ENCODE measurements around the gene DENND6B. TPM values are rescaled to one million over a fixed set of nuclear protein-coding genes. Genes with fewer than 3 reads are reported as not detected.

The DENND6B gene
- total RNA-seq, 1 experiment from 2014 or later: 11.0 TPM

- DNase-seq (ENCODE audit: low read depth, low spot score): no peak
- ATAC-seq: peak; percentile 87
- Histone ChIP-seq H4K20me1 (ENCODE audit: insufficient read depth) (no peaks in the 10 kb centered on the region), H3K9me2 (ENCODE audit: insufficient read depth) (no peaks in the 10 kb centered on the region), H3K27me3 (ENCODE audit: insufficient read depth, low read length) (no peaks in the 10 kb centered on the region), H3K9ac (ENCODE audit: low read length) (no peak overlapping the region), H3K79me2 (ENCODE audit: insufficient read depth, low read length) (no peaks in the 10 kb centered on the region), H2AFZ (ENCODE audit: low read depth, low read length, poor library complexity, severe bottlenecking) (no peak overlapping the region), H3K9me3 (ENCODE audit: control insufficient read depth in 1 of 2, insufficient read depth in 1 of 2, low read depth in 1 of 2, low read length in 2 of 2) (no peaks in the 10 kb centered on the region), H3K27ac (ENCODE audit: low read depth, low read length) (no peak overlapping the region; the same call in 1 of the 2 replicates), H3K4me1 (ENCODE audit: control insufficient read depth in 1 of 2, insufficient read depth in 2 of 2, low read length in 2 of 2) (peaks cover 0 to 14% of the 10 kb centered on the region in 2 experiments; a peak in 2 of 4 replicates), H3K4me2 (ENCODE audit: low read length) (peak overlapping the region; percentile 33), H3K36me3 (ENCODE audit: control insufficient read depth in 1 of 2, insufficient read depth in 2 of 2, low read length in 2 of 2) (no peaks in the 10 kb centered on the region), H3K4me3 (replicated peaks in 1 of 2; ENCODE audit: low read depth in 1 of 2, low read length in 2 of 2) (no peak overlapping the region)
- CTCF ChIA-PET: no interaction called here
- intact Hi-C loops (cut with micrococcal nuclease): no loop called here
- no TSS peak for BruUV-seq (replicated peaks)
- RAD21 ChIA-PET (ENCODE audit: low non-redundant PET in 1 of 2, low total read pairs in 2 of 2, uncharacterized antibody in 2 of 2, unreplicated experiment in 2 of 2): no interaction called here
- POLR2A ChIA-PET: interaction anchor here (1.3 kb wide), 1 partner anchor 8 kb away, joined by 3 read pairs; no protein-coding TSS in a partner anchor
- TF ChIP-seq ZFX (IDR thresholded peaks at IDR 0.05) (no peak), ATF3 (IDR thresholded peaks at IDR 0.05) (no peak), POLR2A (IDR thresholded peaks at IDR 0.05; ENCODE audit: borderline replicate concordance, extremely low read depth, insufficient read depth, insufficient read length) (no peak), SRF (IDR thresholded peaks at IDR 0.05; ENCODE audit: low read depth) (no peak), SIN3A (IDR thresholded peaks at IDR 0.05; ENCODE audit: low read depth) (no peak), CTCF (IDR thresholded peaks at IDR 0.05 in 2 of 3, conservative IDR thresholded peaks at IDR 0.05 in 1 of 3; ENCODE audit: borderline replicate concordance in 1 of 3, insufficient read depth in 1 of 3, low read depth in 2 of 3, low read length in 2 of 3) (no peak), CBX3 (IDR thresholded peaks at IDR 0.05; ENCODE audit: low read depth) (no peak)
These were observed 12.1 kb downstream of the DENND6B start for GRCh38 chr22:50314455-50315288.
